IMR-90 (cell line): ENCODE measurements around the gene ATP1A2. TPM values are rescaled to one million over a fixed set of nuclear protein-coding genes. Genes with fewer than 3 reads are reported as not detected.

Source experiments
- ATAC-seq: fragments of 200-7000 bp; cut with Tn5 transposase; 2 replicates; pipeline ENCODE4 v1.9.1; 2020; ENCODE audit warnings: low read depth, mild to moderate bottlenecking, moderate library complexity
- BruUV-seq: library from RNA; stranded (reverse); fragments of 400-500 nt; replicated peaks from 2 replicates; lab custom pipeline; 2021; lab: Mats Ljungman, UMichigan
- CTCF ChIA-PET: fragments of 300-600 bp; formaldehyde crosslinking; extraction: SDS; loops from one replicate; lab custom pipeline; 2021; ENCODE audit warnings: antibody characterized with exemption; lab: Yijun Ruan, JAX
- POLR2A ChIA-PET: fragments of 300-600 bp; sonication (Branson Sonifier 250); formaldehyde crosslinking; loops from one replicate; lab custom pipeline; 2022; ENCODE audit warnings: antibody characterized with exemption; ENCODE audit not compliant: unreplicated experiment; lab: Charles Lee
- DNase-seq: peaks from one replicate; pipeline ENCODE4 v3.0.0; 2013
- H2AFZ ChIP-seq: replicated peaks from 2 replicates; pipeline ENCODE3; 2013; ENCODE audit warnings: low read length, mild to moderate bottlenecking; ENCODE audit not compliant: poor library complexity
- H2AK5ac ChIP-seq: 2 replicates; pipeline ENCODE4 v1.6.1; 2013; ENCODE audit warnings: low read depth, low read length, inconsistent platforms
- H2AK9ac ChIP-seq: replicated peaks from 2 replicates; pipeline ENCODE3; 2013; ENCODE audit warnings: mild to moderate bottlenecking, low read depth, low read length, moderate library complexity; ENCODE audit not compliant: poor library complexity
- H2BK120ac ChIP-seq: 2 replicates; pipeline ENCODE4 v1.6.1; 2013; ENCODE audit warnings: low read depth, low read length, inconsistent platforms
- H2BK15ac ChIP-seq: 3 replicates; pipeline ENCODE4 v1.6.1; 2013; ENCODE audit warnings: low read depth, low read length, inconsistent platforms
- H2BK20ac ChIP-seq: 2 replicates; pipeline ENCODE4 v1.6.1; 2013; ENCODE audit warnings: low read depth, mild to moderate bottlenecking, inconsistent platforms, low read length, moderate library complexity
- H2BK5ac ChIP-seq: 2 replicates; pipeline ENCODE4 v1.6.1; 2013; ENCODE audit warnings: mild to moderate bottlenecking, low read depth, low read length, inconsistent platforms; ENCODE audit not compliant: poor library complexity, severe bottlenecking
- H3K14ac ChIP-seq: replicated peaks from 2 replicates; pipeline ENCODE4 v1.6.1; 2013; ENCODE audit warnings: low read depth, low read length, inconsistent platforms
- H3K18ac ChIP-seq: 2 replicates; pipeline ENCODE4 v1.6.1; 2013; ENCODE audit warnings: low read depth, low read length, control low read depth
- H3K23ac ChIP-seq: 2 replicates; pipeline ENCODE4 v1.6.1; 2013; ENCODE audit warnings: low read depth, low read length, inconsistent platforms
- H3K27ac ChIP-seq: 2 replicates; pipeline ENCODE4 v1.5.1; 2013; ENCODE audit warnings: mild to moderate bottlenecking, control low read depth, low read length; ENCODE audit not compliant: insufficient read depth
- H3K27me3 ChIP-seq: 2 replicates; pipeline ENCODE4 v1.6.1; 2013; ENCODE audit warnings: low read length; ENCODE audit not compliant: control insufficient read depth, insufficient read depth
- H3K36me3 ChIP-seq: 2 replicates; pipeline ENCODE4 v1.6.1; 2013; ENCODE audit warnings: low read length, mixed read lengths; ENCODE audit not compliant: control insufficient read depth, insufficient read depth
- H3K4ac ChIP-seq: 2 replicates; pipeline ENCODE4 v1.6.1; 2013; ENCODE audit warnings: low read depth, low read length, inconsistent platforms
- H3K4me1 ChIP-seq: 2 replicates; pipeline ENCODE4 v1.6.1; 2013; ENCODE audit warnings: low read length, mixed read lengths; ENCODE audit not compliant: control insufficient read depth, insufficient read depth
- H3K4me2 ChIP-seq: 2 replicates; pipeline ENCODE4 v1.6.1; 2013; ENCODE audit warnings: low read depth, mild to moderate bottlenecking, control low read depth, low read length, moderate library complexity
- H3K4me3 ChIP-seq: 2 replicates; pipeline ENCODE4 v1.5.1; 2013; ENCODE audit warnings: low read depth, mild to moderate bottlenecking, control low read depth, low read length, moderate library complexity; ENCODE audit not compliant: insufficient read depth
- H3K56ac ChIP-seq: 2 replicates; pipeline ENCODE4 v1.6.1; 2013; ENCODE audit warnings: low read length, inconsistent platforms; ENCODE audit not compliant: insufficient read depth; ENCODE audit errors: extremely low read depth
- H3K79me1 ChIP-seq, 2 experiments: 2 replicates each; pipeline ENCODE4 v1.6.1; 2013; ENCODE audit warnings: low read length in 2 of 2, inconsistent platforms in 1 of 2, low read depth in 1 of 2
- H3K9ac ChIP-seq: 2 replicates; pipeline ENCODE4 v1.6.1; 2013; ENCODE audit warnings: low read depth, low read length, control low read depth
- H3K9me1 ChIP-seq: 2 replicates; pipeline ENCODE4 v1.6.1; 2013; ENCODE audit warnings: low read length, inconsistent platforms; ENCODE audit not compliant: insufficient read depth
- H3K9me3 ChIP-seq: 2 replicates; pipeline ENCODE4 v1.6.1; 2013; ENCODE audit warnings: low read length; ENCODE audit not compliant: control insufficient read depth, insufficient read depth
- H4K20me1 ChIP-seq: 2 replicates; pipeline ENCODE4 v1.6.1; 2013; ENCODE audit warnings: low read length, inconsistent platforms; ENCODE audit not compliant: insufficient read depth
- H4K5ac ChIP-seq: 2 replicates; pipeline ENCODE4 v1.6.1; 2013; ENCODE audit warnings: mild to moderate bottlenecking, low read depth, low read length, control low read depth
- H4K8ac ChIP-seq, 2 experiments: 2 replicates each; pipeline ENCODE4 v1.6.1; 2013; ENCODE audit warnings: low read depth in 2 of 2, low read length in 2 of 2, control low read depth in 1 of 2, inconsistent platforms in 1 of 2
- H4K91ac ChIP-seq: 2 replicates; pipeline ENCODE4 v1.6.1; 2013; ENCODE audit warnings: low read depth, low read length, inconsistent platforms; ENCODE audit not compliant: insufficient read depth
- CTCF ChIP-seq: conservative IDR thresholded peaks from 2 replicates; pipeline ENCODE4 v1.5.1; 2012; ENCODE audit warnings: mild to moderate bottlenecking, low read depth, low read length, improper control_type of control experiment
- ELK1 ChIP-seq: fragments of 150-350 bp; IDR thresholded peaks from 2 replicates; pipeline ENCODE4 v1.6.1; 2016; ENCODE audit warnings: low read depth, mild to moderate bottlenecking, low read length, moderate library complexity, borderline replicate concordance
- MAFK ChIP-seq: IDR thresholded peaks from 2 replicates; pipeline ENCODE4 v1.6.1; 2012; ENCODE audit warnings: low read depth, low read length, improper control_type of control experiment
- MAZ ChIP-seq: IDR thresholded peaks from 2 replicates; pipeline ENCODE4 v1.6.1; 2012; ENCODE audit warnings: low read depth, mild to moderate bottlenecking, low read length, improper control_type of control experiment, moderate library complexity, borderline replicate concordance
- WGBS, 2 experiments: methylation state at CpG; one replicate each; pipeline versions ENCODE4 v1.1.5 to v1.1.7; 2013; ENCODE audit warnings: missing lambda C conversion rate in 2 of 2; ENCODE audit not compliant: insufficient read length in 1 of 2; ENCODE audit errors: extremely low coverage in 2 of 2; 5-methylcytosine and 5-hydroxymethylcytosine counted together
- dilution Hi-C: fragments of 300-500 bp; cut with HindIII; formaldehyde crosslinking; loops from one replicate; pipeline ENCODE4 v1.14.3; 2018; ENCODE audit warnings: low sequenced_read_pairs; ENCODE audit not compliant: unreplicated experiment
- in situ Hi-C: fragments of 300-500 bp; cut with MboI; formaldehyde crosslinking; loops from 3 replicates; pipeline ENCODE4 v1.14.3; 2019; ENCODE audit warnings: low sequenced_read_pairs, inconsistent platforms, mixed read lengths
- intact Hi-C: fragments of 100-400 bp; cut with micrococcal nuclease; formaldehyde crosslinking; loops from 2 replicates; pipeline ENCODE4 v1.10.0; 2022
- polyA plus RNA-seq, 3 experiments: library from polyadenylated mRNA; depleted of rRNA; stranded (reverse); fragments of >200 nt; gene quantifications; 2 replicates each; pipeline ENCODE4 v1.2.3, GENCODE V29; 2012; ENCODE audit warnings: low replicate concordance in 1 of 3
- total RNA-seq: library from RNA; depleted of rRNA; stranded (reverse); fragments of >200 nt; gene quantifications from 2 replicates; pipeline ENCODE4 v1.2.3, GENCODE V29; 2012

The ATP1A2 gene
- total and polyA plus RNA-seq, 2 of the 4 experiments (the other 2 are of a cell fraction): under 0.01 to 0.15 TPM

GRCh38 chr1:160168609-160169369 is 53.2 kb downstream of the ATP1A2 start:
- ChIA-PET POLR2A (no interaction called here), CTCF (no interaction called here)
- H3K56ac ChIP-seq: no peak overlapping the region
- no peak overlapping the region for H2AK9ac ChIP-seq
- H3K4ac ChIP-seq: no peak overlapping the region
- no peak overlapping the region for H4K8ac ChIP-seq
- 0 out of 2 replicates have a peak, but pooled peaks cover 2% of the 10 kb centered on the region for H3K4me1 ChIP-seq
- DNase-seq: no peak
- no peak overlapping the region for H3K4me3 ChIP-seq
- H2AFZ ChIP-seq: no peak overlapping the region
- intact Hi-C loops (no loop called here), dilution Hi-C loops (no loop called here), in situ Hi-C loops (no loop called here)
- H2AK5ac ChIP-seq: no peak overlapping the region
- H3K9me1 ChIP-seq: no peaks in the 10 kb centered on the region
- no peak overlapping the region for H3K18ac ChIP-seq
- peaks cover 41% of the 10 kb centered on the region for H3K27me3 ChIP-seq
- H2BK120ac ChIP-seq: no peak overlapping the region
- 72% methylated on average over 6 of the region's 13 CpGs; no CpG with 5 or more reads in 1 of the 2 experiments for WGBS, 2 experiments
- no peaks in the 10 kb centered on the region for H3K79me1 ChIP-seq
- H2BK20ac ChIP-seq: no peak overlapping the region
- no TSS peak for BruUV-seq
- TF ChIP-seq MAFK: no peak
- no peak for TF ChIP-seq CTCF
- no peak for TF ChIP-seq ELK1
- TF ChIP-seq MAZ: no peak
- no peak for ATAC-seq
- H3K23ac ChIP-seq: no peak overlapping the region
- no peak overlapping the region for H2BK15ac ChIP-seq
- no peak overlapping the region for H4K91ac ChIP-seq
- no peak overlapping the region for H4K5ac ChIP-seq
- H2BK5ac ChIP-seq: no peak overlapping the region
- H3K14ac ChIP-seq: no peak overlapping the region
- no peaks in the 10 kb centered on the region for H3K36me3 ChIP-seq
- no peaks in the 10 kb centered on the region for H4K20me1 ChIP-seq
- H3K9me3 ChIP-seq: no peaks in the 10 kb centered on the region; the same call in 1 of the 2 replicates
- no peak overlapping the region for H3K9ac ChIP-seq
- no peak overlapping the region for H3K27ac ChIP-seq
- H3K4me2 ChIP-seq: no peak overlapping the region
